HG03060 (cell line): ENCODE measurements around the gene SOSTDC1.
"Not testable (repeated sequence)": the region's sequence is repeated elsewhere in the genome, so short reads cannot be mapped to it uniquely, and the experiment has no call there.

Experiments
- ATAC-seq: cut with Tn5 transposase; IDR thresholded peaks from one replicate; pipeline ENCODE4 v1.9.1; 2021; ENCODE audit warnings: low read depth, moderate number of reproducible peaks; ENCODE audit not compliant: unreplicated experiment

SOSTDC1 gene

DNA sequence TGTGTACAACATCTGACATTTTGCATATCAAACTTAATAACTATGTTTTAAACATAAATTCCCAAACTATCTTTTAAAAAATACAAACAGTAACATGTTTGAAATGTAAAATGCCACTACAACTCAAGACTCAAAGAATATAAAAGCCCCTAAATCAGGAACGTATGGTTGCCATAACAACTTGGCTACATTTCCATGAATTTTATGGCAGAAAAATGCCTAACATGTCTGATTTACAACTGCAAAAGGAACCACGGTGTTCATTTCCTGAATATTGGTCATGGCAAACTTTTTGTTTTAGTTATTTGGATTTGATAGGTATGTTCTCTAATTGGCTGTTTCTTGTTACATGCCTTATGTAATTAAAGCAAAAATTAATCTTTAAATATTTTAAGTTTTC, 2.0 kb downstream of the SOSTDC1 start:
- ATAC-seq, result no peak

DNA sequence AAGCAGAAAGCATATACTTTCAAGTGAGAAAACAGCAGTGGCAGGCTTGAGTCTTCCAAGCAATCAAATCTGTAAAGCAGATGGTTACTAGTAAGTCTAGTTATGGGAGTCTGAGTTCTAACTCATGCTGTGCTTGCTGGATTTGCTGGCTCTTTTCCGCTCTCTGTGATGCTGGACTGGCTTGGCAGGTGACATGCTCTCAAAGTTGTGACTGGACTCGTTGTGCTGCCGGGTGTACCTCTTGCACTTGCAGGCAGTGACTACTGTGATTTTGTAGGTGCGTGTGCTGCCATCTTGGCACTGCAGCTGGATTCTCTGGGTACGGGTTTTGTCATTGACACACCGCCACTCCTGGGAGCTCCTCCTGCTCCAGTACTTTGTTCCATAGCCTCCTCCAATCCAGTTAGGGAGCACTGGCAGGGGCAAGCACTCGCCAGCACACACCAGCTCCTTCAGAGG, 3.1 kb downstream of the SOSTDC1 start:
- no peak for ATAC-seq

DNA sequence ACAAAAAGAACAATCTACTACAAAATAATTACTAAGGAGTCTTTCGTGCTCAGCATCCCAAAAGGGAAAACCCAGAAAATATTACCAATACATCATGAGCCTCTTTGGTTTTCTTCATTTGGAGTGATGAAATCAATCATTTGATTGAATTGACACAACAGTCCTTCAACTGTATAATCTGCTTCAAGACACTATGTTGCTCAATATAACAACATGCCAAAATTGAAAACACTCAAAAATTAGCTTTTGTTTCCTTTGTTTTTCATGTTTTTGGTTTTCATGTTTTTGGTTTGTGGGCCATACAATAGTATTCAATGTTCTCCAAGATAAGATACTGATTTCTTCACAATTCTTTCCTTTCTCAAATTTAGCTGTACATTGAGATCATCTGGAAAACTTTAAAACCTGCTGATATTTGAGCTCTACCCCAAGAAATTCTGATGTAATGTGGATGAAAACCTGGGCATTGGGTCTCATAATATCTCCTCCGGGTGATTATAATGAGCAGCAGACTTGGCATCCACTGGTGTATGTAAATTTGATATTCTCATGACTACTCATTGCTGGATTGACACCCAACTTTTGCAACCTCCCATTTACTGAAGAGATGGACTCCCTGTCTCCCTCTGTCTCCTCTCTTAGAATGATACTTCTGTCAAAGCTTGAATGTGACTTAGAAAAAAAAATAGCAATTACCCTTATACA, 4.6 kb downstream of the SOSTDC1 start:
- ATAC-seq, result no peak

DNA sequence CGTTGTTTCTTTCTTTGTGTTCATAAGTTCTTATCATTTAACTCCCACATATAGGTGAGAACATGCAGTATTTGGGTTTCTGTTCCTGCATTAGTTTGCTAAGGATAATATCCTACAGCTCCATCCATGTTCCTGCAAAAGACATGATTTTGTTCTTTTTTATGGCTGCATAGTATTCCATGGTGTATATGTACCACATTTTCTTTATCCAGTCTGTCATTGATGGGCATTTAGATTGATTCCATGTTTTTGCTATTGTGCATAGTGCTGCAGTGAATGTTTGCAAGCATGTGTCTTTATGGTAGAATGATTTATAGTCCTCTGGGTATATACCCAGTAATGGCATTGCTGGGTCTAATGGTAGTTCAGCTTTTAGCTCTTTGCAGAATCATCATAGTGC, 9.2 kb downstream of the SOSTDC1 start:
- not testable (repeated sequence) for ATAC-seq

DNA sequence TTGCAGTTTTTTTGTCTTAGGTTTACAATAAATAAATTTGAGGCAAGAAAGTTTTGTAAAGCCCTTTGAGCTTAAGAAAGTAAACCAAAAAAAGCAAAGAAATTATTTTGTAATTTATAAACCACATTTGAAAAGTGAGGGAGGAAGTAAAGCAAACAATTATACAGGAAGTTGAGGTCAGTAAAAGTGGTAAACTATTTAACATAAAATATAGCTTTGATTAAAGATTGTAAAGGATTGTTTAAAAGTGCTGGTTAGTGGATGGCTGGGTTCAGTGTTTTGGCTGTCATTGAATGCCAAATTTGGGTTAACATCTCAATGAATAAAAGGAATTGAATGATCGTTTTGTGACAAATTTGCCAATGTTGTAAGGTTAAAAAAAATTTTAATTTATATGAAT, 9.9 kb downstream of the SOSTDC1 start:
- ATAC-seq, result no peak

DNA sequence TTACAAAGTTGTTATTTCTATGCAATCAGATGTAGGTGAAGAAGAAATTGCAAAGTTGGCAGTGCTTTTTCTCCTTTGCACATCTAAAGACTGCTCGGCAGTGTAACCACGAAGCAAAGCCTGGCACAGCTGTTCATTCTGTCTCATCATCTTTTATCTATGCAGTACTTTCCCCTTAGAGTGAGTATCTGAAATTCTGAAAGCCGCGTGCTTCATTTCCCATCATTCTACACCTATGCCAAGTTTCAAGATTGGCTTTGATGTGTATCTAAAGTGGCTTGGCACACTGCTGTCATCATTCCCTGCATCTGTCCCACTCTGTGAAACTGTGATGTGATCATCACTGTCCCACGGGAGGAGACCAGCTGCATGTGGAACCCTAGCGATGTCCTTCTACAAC, 15.2 kb downstream of the SOSTDC1 start:
- no peak for ATAC-seq

DNA sequence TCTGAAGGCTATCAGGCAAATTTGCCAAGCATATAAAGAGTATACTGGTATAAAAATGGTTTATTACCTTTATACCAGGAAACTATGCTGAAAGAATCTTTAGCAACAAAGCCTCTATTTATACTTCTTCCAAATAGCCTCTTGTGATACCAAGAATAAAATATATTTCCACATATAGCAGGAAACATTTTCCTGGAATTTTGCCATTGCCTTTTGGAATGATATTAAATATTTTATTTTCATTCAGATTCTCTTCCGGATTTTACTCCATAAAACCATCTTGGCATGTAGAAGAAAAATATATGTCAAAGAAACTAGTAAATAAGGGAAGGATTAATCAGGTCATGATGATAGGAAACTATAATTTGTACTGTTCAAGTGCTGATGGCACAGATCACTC, 17.7 kb downstream of the SOSTDC1 start:
- ATAC-seq, result no peak

DNA sequence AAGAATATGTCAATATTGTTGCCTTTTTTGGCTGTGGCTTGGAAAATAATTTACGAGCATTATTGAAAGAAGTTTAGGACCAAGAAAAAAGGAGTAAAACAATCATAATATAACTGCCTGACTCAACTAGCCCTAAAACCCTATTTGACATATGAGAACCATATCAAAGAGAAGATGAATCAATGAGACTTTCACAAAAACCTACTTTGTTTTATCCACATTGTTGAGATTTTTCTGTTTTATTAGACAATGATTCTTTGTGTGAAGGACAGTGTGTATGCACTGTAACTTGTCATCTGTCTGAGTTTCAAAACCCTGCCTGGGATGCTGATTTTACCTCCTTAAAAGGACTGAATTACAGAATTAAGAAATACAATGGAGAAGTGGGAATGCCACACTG, 19.0 kb downstream of the SOSTDC1 start:
- no peak for ATAC-seq

DNA sequence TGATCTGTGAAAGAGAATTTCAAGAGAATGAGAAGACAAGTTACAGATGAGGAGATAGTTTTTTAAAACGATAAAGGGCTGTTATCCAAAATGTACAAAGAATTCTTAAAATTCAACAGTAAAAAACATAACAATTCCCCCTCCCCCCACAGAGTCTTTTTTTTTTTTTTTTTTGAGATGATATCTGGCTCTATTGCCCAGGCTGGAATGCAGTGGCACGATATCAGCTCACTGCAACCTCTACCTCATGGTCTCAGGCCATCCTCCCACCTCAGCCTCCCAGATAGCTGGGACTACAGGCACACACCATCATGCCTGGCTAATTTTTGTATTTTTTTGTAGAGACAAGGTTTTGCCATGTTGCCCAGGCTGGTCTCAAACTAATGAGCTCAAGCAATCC, 21.7 kb downstream of the SOSTDC1 start:
- ATAC-seq, result not testable (repeated sequence)

DNA sequence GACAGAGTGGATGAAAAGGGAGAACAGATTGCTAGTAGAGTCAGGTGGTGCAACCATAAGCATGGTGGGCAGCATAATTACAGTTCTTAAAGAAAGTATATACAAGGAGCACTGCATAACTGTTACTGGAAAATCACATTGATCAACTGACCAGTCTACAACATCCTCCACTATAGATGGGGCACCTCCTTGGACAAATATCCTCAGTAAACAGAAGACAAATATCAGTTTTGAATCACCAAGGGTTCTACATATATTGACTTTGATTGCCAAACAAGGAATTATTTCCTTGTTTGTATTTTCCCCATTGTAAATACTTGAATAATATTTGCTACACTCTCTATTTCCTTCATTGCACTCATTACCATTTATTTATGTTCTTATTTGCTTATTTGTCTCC, 26.6 kb downstream of the SOSTDC1 start:
- ATAC-seq, result no peak

DNA sequence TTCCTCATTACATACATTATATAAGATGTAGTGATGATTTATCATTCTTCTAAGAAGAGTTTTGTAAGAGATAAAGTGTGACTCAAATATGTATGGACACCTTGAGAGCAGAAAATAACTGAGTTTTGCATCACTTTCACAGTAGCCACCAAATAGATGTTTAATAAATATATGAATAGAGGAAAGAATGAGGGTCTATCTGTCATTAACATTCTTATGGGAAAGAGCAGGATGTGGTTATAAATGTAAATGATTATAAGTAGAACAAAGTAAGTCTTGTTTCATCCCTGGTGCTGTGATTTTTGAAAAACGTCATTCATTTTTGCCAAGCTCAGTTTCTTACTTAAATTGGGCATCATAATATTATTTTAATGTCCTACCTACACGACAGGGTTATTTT, 29.2 kb downstream of the SOSTDC1 start:
- ATAC-seq, result no peak

DNA sequence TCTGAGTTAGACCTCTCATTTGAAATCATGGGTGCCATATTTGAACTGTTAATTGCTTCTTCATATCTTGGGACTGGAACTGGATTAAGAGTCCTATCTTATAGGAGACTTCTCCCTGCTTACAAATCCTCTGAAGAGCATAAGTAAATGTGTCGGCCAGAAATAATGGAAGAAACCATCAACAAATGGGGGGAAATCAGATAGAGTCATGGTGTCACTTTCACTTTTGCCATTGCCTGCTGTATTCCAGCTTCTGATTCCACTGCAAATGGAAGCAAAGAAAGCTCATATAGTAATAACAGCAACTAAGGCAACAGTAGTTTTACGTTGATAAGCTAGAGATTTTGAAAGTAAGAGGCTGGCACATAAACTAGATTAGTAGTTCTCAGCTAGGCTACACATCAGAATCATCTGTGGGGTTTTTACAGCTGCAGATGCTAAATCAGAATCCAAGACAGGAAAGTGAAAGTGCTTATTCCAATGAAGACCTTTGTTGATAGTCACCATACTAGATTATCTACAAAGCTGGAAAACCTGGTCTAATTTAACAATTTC, 31.9 kb downstream of the SOSTDC1 start:
- ATAC-seq, result no peak

DNA sequence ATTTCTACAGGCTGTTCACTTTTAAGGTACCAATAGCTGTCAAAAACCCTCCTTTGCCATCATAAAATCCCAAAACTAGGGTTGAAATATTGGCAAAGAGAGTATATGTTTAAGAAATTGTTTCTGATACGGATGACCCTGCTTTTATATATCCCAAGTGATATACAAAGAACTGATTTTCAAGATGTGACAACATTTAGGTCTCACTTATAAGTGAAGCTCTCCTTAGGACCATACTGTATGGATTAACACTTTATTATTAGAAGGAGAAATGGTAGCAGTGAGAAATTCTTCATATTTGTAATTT, 33.2 kb downstream of the SOSTDC1 start:
- no peak for ATAC-seq

DNA sequence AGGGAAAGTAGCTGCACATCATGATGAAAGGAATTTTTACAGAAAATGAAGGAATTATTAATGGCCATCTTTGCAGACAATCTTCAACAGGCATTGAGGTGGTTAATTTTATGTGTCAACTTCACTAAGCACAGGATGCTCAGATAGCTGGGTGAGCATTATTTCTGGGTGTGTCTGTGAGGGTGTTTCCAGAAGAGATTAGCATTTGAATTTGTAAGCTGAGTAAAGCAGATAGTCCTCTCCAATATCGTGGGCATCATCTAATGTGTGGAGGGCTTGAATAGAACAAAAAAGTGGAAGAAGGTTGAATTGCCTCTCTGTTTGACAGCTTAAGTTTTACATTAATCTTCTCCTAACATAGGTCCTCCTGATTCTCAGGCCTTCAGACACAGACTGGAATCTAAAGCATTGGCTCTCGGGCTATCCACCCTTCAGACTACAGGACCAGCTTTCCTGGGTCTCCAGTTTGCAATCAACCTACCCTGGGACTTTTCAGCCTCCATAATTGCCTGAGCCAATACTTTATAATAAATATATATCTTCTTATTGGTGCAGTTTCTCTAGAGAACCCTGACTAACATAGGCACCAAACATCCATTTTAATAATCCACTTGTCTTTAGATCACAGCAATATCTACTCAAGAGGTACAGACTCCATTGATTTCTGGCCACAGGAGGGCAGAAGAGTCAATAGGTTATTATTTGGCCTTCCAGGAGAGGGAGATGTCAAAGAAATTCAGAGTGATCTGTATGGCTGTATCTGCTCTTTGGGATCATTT, 33.7 kb downstream of the SOSTDC1 start:
- ATAC-seq, result peak; percentile 68

DNA sequence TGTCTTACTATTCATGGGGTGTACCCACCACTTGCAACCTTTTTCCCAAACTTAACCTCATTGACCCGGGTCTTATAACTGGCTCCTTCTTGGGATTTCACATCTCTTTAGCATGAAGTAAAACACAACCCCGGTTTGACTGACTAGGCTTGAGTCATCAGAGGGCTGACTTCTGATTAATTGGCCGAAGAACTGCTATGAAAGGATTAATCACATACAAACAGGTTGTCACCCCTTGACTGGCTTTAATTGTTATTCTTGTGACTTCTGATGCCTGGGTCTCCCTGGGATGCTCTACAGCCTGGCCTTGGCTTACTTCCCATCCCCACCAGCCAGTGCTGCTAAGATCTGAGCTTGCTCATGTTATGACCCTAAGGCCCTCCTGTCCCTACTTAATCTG, 35.4 kb downstream of the SOSTDC1 start:
- no peak for ATAC-seq

DNA sequence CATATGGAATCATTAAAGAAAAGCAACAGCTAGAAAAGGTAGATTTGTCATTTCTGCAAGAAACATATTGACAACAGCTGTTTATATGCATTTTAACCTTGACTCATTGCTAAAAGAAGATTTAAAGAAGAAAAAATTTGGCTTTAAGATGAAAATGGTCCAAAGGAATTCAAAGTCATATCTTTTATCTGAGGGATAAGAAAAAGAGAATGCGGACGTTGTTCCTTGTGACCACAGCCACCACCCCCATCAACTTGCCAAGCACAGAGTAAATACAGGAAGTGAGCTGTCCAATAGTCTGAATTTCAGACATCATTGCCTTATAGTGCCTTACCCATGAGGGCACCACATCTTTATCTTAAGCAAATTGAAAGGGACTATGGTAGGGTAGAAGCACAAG, 36.9 kb downstream of the SOSTDC1 start:
- ATAC-seq, result no peak

DNA sequence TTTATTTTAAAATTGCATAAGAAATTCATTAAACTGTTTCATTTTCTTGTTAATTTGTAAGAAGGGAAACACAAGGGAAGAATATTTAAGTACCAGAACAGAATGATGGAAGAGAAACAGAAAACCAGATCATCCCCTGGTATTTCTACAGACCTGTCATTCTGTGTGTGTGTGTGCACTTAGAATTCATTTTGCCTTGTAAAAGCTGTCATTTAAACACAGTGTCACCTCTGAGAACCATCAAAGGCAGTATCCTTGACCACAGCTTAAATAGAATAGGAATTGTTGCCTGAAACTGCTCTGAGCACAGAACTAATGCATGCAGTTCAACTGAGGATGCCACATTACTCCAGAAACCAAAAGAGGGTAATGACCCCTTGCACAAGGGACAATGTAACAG, 37.4 kb downstream of the SOSTDC1 start:
- no peak for ATAC-seq

DNA sequence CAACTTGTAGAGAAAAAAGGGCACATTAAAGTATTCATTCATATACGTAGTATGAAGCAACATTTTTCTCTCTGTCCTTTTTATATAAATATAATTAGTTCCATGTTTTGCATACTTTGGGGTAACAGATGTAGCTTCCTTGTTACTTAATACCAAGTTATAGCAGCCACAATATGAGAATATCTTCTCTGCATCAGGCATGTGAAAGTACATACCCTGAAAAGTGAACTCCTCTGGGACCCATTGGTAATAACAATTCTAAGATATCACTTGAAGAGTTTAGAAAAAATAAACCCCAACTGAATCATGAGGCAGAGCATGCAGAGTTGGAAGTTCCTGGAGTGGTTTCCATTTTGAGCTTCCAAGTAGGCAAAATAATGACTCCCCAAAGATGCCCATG, 41.8 kb downstream of the SOSTDC1 start:
- ATAC-seq, result no peak

DNA sequence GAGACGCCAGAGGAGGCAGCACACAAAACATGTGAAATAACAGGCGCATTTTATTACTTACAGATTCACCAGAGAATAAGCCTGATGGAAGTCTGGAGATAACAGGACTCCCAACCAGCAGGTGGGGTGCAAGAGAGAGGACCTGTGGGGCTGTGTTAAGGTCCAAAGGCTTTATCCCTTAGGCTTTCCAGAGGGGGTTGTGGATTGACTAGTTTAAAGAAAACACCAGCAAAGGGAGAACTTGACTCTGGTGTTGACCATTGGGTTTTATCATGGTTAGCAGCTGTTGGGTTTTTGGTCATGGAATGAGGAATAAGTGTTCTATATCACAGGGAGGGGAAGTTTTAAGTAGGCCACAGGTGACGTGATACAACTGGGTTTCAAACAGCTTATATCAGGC, 42.6 kb downstream of the SOSTDC1 start:
- ATAC-seq, result no peak

DNA sequence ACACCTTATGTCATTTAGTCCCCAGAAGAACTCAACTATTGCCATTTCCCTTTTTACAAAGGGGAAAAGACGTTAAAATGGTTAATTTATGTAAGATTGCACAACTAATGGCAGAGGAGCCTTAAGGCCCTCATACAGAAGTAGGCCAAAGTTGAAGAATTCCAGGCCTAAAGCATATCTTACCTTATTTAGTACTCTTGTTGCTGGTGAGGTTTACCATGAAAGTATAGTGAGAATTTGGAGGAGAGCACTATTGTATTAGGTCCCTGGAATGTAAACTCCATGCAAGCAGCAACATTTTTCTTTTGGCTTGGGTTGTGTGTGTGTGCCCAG, 43.5 kb downstream of the SOSTDC1 start:
- no peak for ATAC-seq

DNA sequence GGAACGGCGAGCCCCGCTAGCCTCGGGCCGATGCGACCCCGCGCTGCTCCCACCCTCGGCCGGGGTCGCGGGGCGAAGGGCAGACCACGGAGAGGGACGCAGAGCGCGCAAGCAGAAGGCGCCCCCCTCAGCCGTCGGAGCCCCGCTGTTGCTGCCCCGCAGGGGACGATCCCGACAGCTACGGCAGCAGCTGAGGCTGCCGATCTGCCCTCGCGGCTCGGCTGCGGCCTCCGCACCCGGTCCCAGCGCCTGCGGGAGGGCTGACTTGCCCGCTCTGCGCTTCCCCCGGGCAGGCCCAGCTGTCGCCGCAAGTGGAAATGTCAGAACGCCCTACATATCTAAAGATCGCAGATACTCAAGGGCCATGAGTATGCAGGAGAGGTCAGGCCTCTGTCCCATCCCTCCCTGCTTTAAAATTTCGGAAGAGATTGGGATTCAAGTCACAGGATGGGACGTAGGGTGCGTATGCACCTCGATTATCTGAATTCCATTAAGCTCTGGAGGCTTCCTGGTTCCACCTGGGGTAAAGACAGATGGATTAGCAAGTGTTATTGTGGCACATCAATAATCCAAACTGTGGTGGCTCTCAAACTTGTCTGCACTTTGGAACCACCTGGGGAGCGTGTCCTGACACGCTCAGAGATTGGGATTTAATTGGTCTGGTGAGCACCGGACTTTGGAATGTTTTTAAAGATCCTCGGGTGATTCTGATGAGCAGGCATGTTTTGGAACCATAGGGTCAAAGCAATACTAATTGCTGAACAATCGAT, 44.0 kb downstream of the SOSTDC1 start, which contains the start of gene CRPPA:
TSS of gene CRPPA (minus strand) at position 206 of the 770 bp plus-strand sequence. CDS start 216 bp downstream, outside the sequence.
- ATAC-seq, result peak; percentile 20
